Epithelial cell of esophagus (primary cell): ENCODE data around the gene JAK2.
A peak's percentile ranks its signal among the peaks of the same experiment; 100 is the strongest.

Experiments
- DNase-seq: peaks from one replicate; pipeline ENCODE4 v3.0.0; 2010; ENCODE audit warnings: low read depth
- H3K4me3 ChIP-seq: 2 replicates; pipeline ENCODE4 v1.5.1; 2011; ENCODE audit warnings: mild to moderate bottlenecking, low read length, control low read depth
- CTCF ChIP-seq: IDR thresholded peaks from 2 replicates; pipeline ENCODE4 v1.5.1; 2011; ENCODE audit warnings: low read depth, mild to moderate bottlenecking, low read length, control low read depth, inconsistent platforms; ENCODE audit not compliant: insufficient read depth; ENCODE audit errors: missing control alignments

Gene JAK2

GRCh38 chr9:4965174-4965821, 19.8 kb upstream of the JAK2 start:
- no peak for DNase-seq
- no peak for TF ChIP-seq CTCF
- H3K4me3 ChIP-seq, result no peak overlapping the region

- no peak for TF ChIP-seq CTCF
- no peak overlapping the region for H3K4me3 ChIP-seq
- DNase-seq, result no peak
These were observed 17.5 kb upstream of the JAK2 start for GRCh38 chr9:4967523-4967922.

GRCh38 chr9:4969130-4969529, 15.9 kb upstream of the JAK2 start:
- no peak for TF ChIP-seq CTCF
- DNase-seq, result no peak
- no peak overlapping the region for H3K4me3 ChIP-seq

DNA sequence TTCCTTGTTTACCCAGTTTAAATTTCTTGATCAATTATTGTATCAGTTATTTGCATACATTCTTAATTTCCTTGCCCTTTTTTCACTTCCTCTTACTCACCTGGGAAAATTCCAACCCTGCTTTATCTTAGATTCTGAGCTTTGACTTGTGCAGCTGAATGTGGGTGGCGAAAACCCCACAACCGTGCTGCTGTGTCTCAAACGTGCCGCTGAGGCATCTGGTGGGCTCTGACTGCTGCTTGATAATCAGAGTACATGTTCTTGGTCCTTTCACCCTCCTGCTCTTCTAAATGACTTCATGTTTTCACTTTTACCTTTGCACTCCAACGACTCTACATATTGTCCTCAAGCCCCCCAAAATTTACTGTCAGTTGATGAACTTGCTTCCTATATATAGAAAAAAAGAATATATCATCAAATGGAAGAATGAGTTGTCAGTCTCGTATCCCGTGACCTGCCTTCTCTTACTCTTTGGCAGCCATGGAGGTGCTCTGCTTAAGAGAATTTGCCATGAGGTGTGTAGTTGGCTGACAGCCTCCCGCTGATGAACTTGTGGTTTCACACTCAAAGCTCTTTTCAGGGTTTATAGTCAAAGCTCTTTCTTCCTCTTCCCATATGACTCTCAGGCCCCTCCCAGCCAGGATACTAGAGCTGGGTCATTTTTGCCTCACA, 14.0 kb upstream of the JAK2 start:
- DNase-seq, result no peak
- no peak overlapping the region for H3K4me3 ChIP-seq

GRCh38 chr9:4973246-4973645, 11.8 kb upstream of the JAK2 start:
- no peak for TF ChIP-seq CTCF
- H3K4me3 ChIP-seq, result no peak overlapping the region
- peak; percentile 15 for DNase-seq

More for the DNA sequence above, 14.0 kb upstream of the JAK2 start:
- no peak for TF ChIP-seq CTCF

DNA sequence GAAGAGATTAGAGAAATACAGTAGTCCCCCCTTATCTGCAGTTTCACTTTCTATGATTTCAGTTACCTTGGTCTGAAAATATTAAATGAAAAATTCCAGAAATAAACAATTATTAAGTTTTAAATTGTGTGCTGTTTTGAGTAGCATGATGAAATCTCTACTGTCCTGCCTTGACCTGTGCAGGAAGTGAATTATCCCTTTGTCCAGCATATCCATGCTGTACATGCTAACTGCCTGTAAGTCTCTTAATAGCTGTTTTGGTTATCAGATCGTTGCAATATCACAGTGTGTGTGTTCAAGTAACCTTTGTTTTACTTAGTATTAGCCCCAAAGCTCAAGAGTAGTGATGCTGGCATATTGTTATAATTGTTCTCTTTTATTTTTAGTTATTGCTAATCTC, 11.2 kb upstream of the JAK2 start:
- no peak for DNase-seq
- no peak for TF ChIP-seq CTCF
- no peak overlapping the region for H3K4me3 ChIP-seq

- H3K4me3 ChIP-seq, result no peak overlapping the region
- DNase-seq, result peak; percentile 24
- TF ChIP-seq CTCF, result no peak
These were observed 5.8 kb upstream of the JAK2 start for GRCh38 chr9:4979239-4979638.
